ENCODE data around the gene FOXA3. TPM values are rescaled to one million over a fixed set of nuclear protein-coding genes. Genes with fewer than 3 reads are reported as not detected.

The FOXA3 gene
- total and polyA plus RNA-seq, 2 experiments from 2014 or later: not detected

- DNase-seq: no peak
- peak overlapping the region; percentile 84 for H3K27ac ChIP-seq
- H3F3A ChIP-seq (ENCODE audit: insufficient read depth): peaks cover 10% of the 10 kb centered on the region; the same call in 1 of the 2 replicates
- WGBS, 2 experiments (ENCODE audit: low coverage in 1 of 2, low lambda C conversion rate in 2 of 2, missing lambda C conversion rate in 2 of 2): 1 to 3% methylated on average over 11 of the region's 11 CpGs
- no peaks in the 10 kb centered on the region for H3K9me2 ChIP-seq (ENCODE audit: insufficient read depth)
- H2AFZ ChIP-seq: peak overlapping the region; percentile 81
- H3K4me3 ChIP-seq: peak overlapping the region; percentile 96
- TF ChIP-seq EZH2 (IDR thresholded peaks at IDR 0.05; ENCODE audit: insufficient read depth, poor library complexity, severe bottlenecking) (no peak), EZH2phosphoT487 (IDR thresholded peaks at IDR 0.05; ENCODE audit: insufficient read depth, low read depth) (no peak)
- H3K4me2 ChIP-seq (ENCODE audit: unreplicated experiment): peak overlapping the region; percentile 95
- H3K36me3 ChIP-seq (ENCODE audit: low read depth): peaks cover 10% of the 10 kb centered on the region; the same call in 1 of the 2 replicates
- in situ Hi-C loops (cut with MboI): no loop called here
- H3K4me1 ChIP-seq (ENCODE audit: insufficient read depth): peaks cover 10% of the 10 kb centered on the region; the same call in 1 of the 2 replicates
- H4K20me1 ChIP-seq (ENCODE audit: insufficient read depth): no peaks in the 10 kb centered on the region
- H3K9ac ChIP-seq: peak overlapping the region; percentile 88
- H3K9me3 ChIP-seq (ENCODE audit: low read depth): no peaks in the 10 kb centered on the region
- peaks cover 54% of the 10 kb centered on the region for H3K79me2 ChIP-seq (ENCODE audit: insufficient read depth)
- peaks cover 27% of the 10 kb centered on the region for H3K27me3 ChIP-seq (replicated peaks; ENCODE audit: insufficient read depth)
Observed at GRCh38 chr19:45862271-45862563, 1.9 kb upstream of the FOXA3 start.

- WGBS, 2 experiments (ENCODE audit: low coverage in 1 of 2, low lambda C conversion rate in 2 of 2, missing lambda C conversion rate in 2 of 2): 1 to 2% methylated on average over 48 to 63 of the region's 65 CpGs
- Histone ChIP-seq H3K79me2 (ENCODE audit: insufficient read depth) (peaks cover 49% of the 10 kb centered on the region), H3K4me2 (ENCODE audit: unreplicated experiment) (peak within 1 kb of the TSS; percentile 95), H3K9me3 (ENCODE audit: low read depth) (no peaks in the 10 kb centered on the region), H3K27me3 (replicated peaks; ENCODE audit: insufficient read depth) (peaks cover 27% of the 10 kb centered on the region), H3K9me2 (ENCODE audit: insufficient read depth) (no peaks in the 10 kb centered on the region), H3K27ac (peak within 1 kb of the TSS; percentile 84), H3K9ac (peak within 1 kb of the TSS; percentile 88), H2AFZ (peak within 1 kb of the TSS; percentile 91), H3F3A (ENCODE audit: insufficient read depth) (peaks cover 10% of the 10 kb centered on the region; the same call in 1 of the 2 replicates), H3K4me1 (ENCODE audit: insufficient read depth) (peaks cover 10% of the 10 kb centered on the region; the same call in 1 of the 2 replicates), H4K20me1 (ENCODE audit: insufficient read depth) (no peaks in the 10 kb centered on the region), H3K4me3 (peak within 1 kb of the TSS; percentile 96), H3K36me3 (ENCODE audit: low read depth) (peaks cover 10% of the 10 kb centered on the region; the same call in 1 of the 2 replicates)
- peak; percentile 100 for DNase-seq
- TF ChIP-seq EZH2phosphoT487 (IDR thresholded peaks at IDR 0.05; ENCODE audit: insufficient read depth, low read depth): no peak
- TF ChIP-seq EZH2 (IDR thresholded peaks at IDR 0.05; ENCODE audit: insufficient read depth, poor library complexity, severe bottlenecking): no peak
- in situ Hi-C loops (cut with MboI): no loop called here
Observed at GRCh38 chr19:45862564-45863334, 1.4 kb upstream of the FOXA3 start, which contains the start of gene SYMPK. Gene SYMPK (minus strand): TSS chr19:45863147. CDS start chr19:45854495, 8,652 bp downstream.

GRCh38 chr19:45863335-45863839 lies 739 bp upstream of the FOXA3 start:
- Histone ChIP-seq H3K9ac (no peak overlapping the region), H3K4me3 (peak overlapping the region; percentile 61), H3K9me2 (ENCODE audit: insufficient read depth) (no peaks in the 10 kb centered on the region), H3K4me1 (ENCODE audit: insufficient read depth) (peaks cover 10% of the 10 kb centered on the region; the same call in 1 of the 2 replicates), H3F3A (ENCODE audit: insufficient read depth) (peaks cover 10% of the 10 kb centered on the region; the same call in 1 of the 2 replicates), H3K27ac (no peak overlapping the region), H3K36me3 (ENCODE audit: low read depth) (peaks cover 10% of the 10 kb centered on the region; the same call in 1 of the 2 replicates), H3K27me3 (replicated peaks; ENCODE audit: insufficient read depth) (peaks cover 27% of the 10 kb centered on the region), H3K9me3 (ENCODE audit: low read depth) (no peaks in the 10 kb centered on the region), H3K79me2 (ENCODE audit: insufficient read depth) (peaks cover 42% of the 10 kb centered on the region), H4K20me1 (ENCODE audit: insufficient read depth) (no peaks in the 10 kb centered on the region), H3K4me2 (ENCODE audit: unreplicated experiment) (peak overlapping the region; percentile 72), H2AFZ (peak overlapping the region; percentile 91)
- DNase-seq: no peak
- TF ChIP-seq EZH2phosphoT487 (IDR thresholded peaks at IDR 0.05; ENCODE audit: insufficient read depth, low read depth): 0 out of 2 replicates have a peak, but pooled peaks have one; percentile 35
- no peak for TF ChIP-seq EZH2 (IDR thresholded peaks at IDR 0.05; ENCODE audit: insufficient read depth, poor library complexity, severe bottlenecking)
- WGBS, 2 experiments (ENCODE audit: low coverage in 1 of 2, low lambda C conversion rate in 2 of 2, missing lambda C conversion rate in 2 of 2): 1 to 2% methylated on average over 21 to 22 of the region's 22 CpGs
- in situ Hi-C loops (cut with MboI): no loop called here

- in situ Hi-C loops (cut with MboI): no loop called here
- no peak overlapping the region for H3K4me3 ChIP-seq
- DNase-seq: no peak
- peaks cover 27% of the 10 kb centered on the region for H3K27me3 ChIP-seq (replicated peaks; ENCODE audit: insufficient read depth)
- no peak overlapping the region for H3K9ac ChIP-seq
- 0 out of 2 replicates have a peak, but pooled peaks cover 5% of the 10 kb centered on the region for H3K36me3 ChIP-seq (ENCODE audit: low read depth)
- no peaks in the 10 kb centered on the region for H3K9me2 ChIP-seq (ENCODE audit: insufficient read depth)
- H2AFZ ChIP-seq: peak overlapping the region; percentile 91; the same call in 1 of the 2 replicates
- no peak overlapping the region for H3K4me2 ChIP-seq (ENCODE audit: unreplicated experiment)
- peaks cover 10% of the 10 kb centered on the region; the same call in 1 of the 2 replicates for H3F3A ChIP-seq (ENCODE audit: insufficient read depth)
- H3K27ac ChIP-seq: no peak overlapping the region
- peaks cover 30% of the 10 kb centered on the region for H3K79me2 ChIP-seq (ENCODE audit: insufficient read depth)
- no peaks in the 10 kb centered on the region for H4K20me1 ChIP-seq (ENCODE audit: insufficient read depth)
- no peaks in the 10 kb centered on the region for H3K9me3 ChIP-seq (ENCODE audit: low read depth)
- H3K4me1 ChIP-seq (ENCODE audit: insufficient read depth): peaks cover 10% of the 10 kb centered on the region; the same call in 1 of the 2 replicates
- TF ChIP-seq EZH2phosphoT487 (IDR thresholded peaks at IDR 0.05; ENCODE audit: insufficient read depth, low read depth) (no peak), EZH2 (IDR thresholded peaks at IDR 0.05; ENCODE audit: insufficient read depth, poor library complexity, severe bottlenecking) (peak; percentile 92)
- 18 to 20% methylated on average over 12 of the region's 12 CpGs for whole genome bisulfite sequencing, 2 experiments (ENCODE audit: low coverage in 1 of 2, low lambda C conversion rate in 2 of 2, missing lambda C conversion rate in 2 of 2)
Observed at GRCh38 chr19:45864629-45865082, 530 bp downstream of the FOXA3 start.
